HG03135 (cell line): ENCODE measurements around the gene SEC23A.
"Not testable (repeated sequence)": the region's sequence is repeated elsewhere in the genome, so short reads cannot be mapped to it uniquely, and the experiment has no call there.

Experiments
- ATAC-seq: cut with Tn5 transposase; IDR thresholded peaks from one replicate; pipeline ENCODE4 v1.9.1; 2021; ENCODE audit warnings: mild to moderate bottlenecking, moderate library complexity; ENCODE audit not compliant: unreplicated experiment

Gene SEC23A

DNA sequence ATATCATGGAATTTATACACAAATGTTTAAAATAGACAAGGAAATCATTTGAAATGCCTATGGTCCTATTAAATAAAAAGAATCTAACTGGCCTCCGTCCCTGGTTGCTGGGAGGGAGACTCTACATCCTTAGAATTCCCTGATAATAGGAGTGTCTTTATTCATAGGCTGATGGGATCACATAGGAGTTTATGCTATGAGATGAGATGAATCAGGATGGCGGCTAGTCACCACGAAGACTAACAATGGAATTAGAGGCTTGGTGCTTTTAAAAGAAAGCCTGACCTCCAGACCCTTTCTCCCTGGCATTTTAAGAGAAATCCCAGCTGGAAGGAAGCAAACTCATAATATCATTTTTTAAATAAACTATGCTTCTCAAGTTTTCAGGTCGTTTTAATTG, 69.7 kb downstream of the SEC23A start:
- no peak for ATAC-seq

DNA sequence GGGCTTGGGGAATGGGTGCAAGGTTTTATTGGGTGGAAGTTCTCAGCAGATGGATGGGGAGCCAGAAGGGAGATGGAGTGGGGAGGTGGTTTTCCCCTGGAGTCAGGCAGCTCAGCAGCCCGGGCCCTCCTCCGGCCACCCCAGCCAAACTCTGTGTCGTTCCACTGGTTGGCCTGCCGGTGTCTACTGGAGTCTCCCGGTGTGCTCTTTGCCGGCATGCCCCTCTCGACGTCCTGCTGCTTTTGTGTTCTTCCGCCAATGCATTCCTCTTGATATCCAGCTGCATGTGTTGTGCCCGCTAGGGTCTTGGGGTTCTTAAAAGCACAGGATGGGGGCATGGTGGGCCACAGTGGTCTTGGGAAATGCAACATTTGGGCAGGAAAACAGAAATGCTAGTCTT, 72.8 kb downstream of the SEC23A start:
- ATAC-seq: no peak

DNA sequence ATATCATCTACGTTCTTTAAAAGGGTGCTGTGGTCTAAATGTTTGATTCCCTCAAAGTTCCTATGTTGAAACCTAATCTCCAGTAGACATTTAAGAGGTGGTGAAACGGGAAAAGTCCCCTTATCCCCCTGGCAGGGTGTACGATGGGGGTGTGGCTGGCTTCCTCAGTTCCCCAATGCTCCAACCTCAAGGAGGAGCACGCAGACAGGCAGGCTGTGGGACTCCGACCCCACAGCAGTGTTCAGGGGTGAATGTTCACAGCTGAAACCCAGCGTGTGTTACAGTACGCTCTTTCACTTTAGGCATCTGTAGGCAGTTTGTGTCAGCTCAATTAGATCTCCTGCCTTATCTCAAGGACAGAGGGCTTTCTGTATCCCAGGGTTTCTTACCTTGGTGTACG, 73.2 kb downstream of the SEC23A start:
- ATAC-seq: no peak

DNA sequence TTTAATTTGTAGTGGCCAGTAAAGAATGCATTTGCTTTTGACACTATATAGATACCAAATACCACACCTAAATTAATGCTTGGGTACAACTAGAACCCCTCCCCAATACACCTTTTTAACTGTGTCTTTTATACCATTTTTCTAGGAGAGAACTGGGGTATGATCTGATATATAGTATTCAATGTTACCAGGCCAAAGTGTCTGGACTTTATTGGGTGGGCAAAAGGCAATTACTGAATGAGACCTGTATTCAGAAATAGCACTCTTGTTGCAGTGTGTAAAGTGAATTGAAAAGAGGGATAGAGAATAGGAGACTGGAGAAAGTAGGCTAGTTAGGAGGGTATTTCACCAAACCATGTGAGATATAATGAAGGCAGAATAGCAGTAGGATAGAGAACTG, 74.4 kb downstream of the SEC23A start:
- ATAC-seq: no peak

DNA sequence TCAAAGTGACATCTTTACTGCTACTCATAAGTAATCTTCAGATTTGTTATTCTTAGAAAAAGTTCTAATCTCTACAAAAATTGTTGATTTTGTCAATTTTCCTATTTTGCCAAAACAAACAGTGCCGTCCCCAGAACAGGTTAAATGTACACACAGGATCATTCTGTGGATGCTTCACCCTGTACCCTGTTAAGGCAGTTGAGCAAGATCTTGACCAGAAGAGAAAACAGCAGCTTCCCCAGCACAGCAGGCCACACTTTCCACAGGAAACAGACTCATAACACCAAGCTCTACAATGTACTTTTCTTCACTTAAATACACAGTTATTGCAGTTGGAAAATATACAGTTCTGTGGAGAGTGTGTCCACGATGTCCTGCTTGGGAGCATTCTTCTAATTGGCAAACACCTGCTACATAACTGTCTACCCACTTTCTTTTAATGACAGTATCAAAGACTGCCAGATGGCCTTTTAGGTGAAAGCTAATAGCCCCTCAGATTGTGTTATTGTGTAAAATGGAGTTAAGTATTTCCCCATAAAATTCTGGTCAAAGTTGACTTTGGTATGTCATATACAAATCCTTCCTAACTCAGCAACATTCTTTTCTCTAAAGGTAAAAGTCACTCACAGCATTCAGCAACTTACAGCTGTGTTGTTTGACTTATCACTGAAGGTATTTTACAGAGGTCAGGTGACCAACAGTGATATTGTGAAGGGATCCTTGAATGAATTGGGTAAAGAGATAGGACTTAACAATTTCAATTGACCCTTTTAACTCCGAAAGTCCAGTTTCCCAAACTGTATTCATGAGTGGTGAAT, 77.0 kb downstream of the SEC23A start:
- no peak for ATAC-seq

DNA sequence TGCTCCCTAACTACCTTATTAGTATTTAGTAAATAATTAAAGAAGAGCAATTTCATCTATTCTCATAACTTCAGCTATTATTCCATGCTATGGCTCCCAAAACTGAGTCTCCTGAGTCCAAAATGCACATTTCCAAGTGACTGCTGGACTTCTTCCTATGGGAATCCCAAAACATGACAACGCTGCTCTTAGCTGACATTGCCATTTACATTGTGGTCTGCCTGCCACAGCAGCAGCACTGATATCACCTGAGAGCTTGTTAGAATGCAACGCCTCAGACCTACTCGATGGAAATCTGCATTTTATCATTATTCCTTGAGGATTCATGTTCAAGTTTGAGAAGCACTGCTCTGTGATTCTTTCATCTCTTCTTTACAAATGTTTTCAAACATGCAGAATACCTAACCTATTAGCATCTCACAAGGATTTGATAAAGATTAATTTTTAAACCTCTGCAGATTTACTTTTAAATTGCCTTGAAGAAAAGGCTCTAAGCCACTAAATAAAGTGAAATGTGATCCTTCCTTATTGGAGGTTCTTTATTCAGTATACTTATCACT, 77.7 kb downstream of the SEC23A start:
- ATAC-seq: no peak

DNA sequence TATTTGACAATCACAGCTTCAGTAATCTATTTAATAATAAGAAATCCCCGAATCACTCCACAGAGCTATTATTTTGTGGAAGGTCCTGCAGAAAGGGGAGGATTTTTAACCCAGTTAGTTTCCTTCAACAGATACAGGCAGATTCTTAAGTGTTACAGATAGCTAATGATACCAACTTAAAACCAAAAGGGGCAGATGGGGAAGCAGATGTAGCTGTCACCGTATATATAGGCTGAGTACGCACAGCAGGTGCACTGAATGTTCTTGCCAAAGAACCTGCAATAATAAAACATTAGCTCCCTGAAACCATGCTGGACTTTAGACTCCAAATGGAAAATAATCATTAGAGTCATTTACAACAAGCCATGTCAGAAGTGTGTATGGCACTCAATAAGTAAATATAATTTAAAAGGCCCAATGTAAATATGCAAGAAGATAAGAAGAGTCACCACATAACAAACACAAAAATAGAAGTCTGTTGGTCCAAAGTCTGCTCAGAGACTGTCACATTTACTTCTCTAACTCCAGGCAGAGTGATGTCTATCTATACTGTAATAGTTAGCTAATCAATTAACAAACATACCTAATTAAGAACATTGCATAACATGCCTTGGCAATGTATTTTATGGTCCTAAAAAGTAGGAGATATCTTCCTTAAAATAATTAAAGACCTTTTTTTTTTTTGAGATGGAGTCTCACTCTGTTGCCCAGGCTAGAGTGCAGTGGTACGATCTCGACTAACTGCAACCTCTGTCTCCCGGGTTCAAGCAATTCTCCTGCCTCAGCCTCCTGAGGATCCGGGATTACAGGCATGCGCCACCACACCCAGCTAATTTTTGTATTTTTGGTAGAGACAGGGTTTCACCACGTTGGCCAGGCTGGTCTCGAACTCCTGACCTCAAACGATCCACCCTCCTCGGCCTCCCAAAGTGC, 78.8 kb downstream of the SEC23A start:
- ATAC-seq: no peak

DNA sequence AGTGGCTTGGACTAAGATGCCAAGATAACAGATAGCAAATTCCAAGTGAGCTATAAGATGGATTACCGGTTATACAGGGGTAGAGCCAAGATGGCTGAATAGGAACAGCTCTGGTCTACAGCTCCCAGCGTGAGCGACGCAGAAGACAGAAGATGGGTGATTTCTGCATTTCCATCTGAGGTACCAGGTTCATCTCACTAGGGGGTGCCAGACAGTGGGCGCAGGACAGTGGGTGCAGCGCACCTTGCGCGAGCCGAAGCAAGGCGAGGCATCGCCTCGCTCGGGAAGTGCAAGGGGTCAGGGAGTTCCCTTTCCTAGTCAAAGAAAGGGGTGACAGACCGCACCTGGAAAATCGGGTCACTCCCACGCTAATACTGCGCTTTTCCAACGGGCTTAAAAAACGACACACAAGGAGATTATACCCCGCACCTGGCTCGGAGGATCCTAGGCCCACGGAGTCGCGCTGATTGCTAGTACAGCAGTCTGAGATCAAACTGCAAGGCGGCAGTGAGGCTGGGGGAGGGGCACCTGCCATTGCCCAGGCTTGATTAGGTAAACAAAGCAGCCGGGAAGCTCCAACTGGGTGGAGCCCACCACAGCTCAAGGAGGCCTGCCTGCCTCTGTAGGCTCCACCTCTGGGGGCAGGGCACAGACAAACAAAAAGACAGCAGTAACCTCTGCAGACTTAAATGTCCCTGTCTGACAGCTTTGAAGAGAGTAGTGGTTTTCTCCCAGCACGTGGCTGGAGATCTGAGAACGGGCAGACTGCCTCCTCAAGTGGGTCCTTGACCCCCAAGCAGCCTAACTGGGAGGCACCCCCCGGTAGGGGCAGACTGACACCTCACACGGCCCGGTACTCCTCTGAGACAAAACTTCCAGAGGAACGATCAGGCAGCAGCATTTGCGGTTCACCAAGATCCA, 85.7 kb downstream of the SEC23A start:
- not testable (repeated sequence) for ATAC-seq

DNA sequence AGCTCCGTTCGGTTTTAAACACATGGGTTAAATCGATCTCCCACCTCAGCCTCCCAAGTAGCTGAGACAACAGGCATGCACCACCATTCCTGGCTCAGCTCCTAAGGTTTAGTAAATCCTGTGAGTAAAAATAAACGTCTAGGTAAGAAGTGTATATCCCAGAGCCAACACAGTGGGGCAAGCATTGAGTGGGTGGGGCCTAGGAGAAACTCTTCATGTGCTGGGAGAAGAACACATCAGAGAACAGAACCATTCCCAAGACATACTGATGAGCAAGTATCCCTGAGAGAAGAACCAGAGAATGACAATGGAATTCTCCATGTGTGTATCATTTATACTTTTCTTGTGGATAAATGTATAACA, 86.3 kb downstream of the SEC23A start:
- no peak for ATAC-seq

DNA sequence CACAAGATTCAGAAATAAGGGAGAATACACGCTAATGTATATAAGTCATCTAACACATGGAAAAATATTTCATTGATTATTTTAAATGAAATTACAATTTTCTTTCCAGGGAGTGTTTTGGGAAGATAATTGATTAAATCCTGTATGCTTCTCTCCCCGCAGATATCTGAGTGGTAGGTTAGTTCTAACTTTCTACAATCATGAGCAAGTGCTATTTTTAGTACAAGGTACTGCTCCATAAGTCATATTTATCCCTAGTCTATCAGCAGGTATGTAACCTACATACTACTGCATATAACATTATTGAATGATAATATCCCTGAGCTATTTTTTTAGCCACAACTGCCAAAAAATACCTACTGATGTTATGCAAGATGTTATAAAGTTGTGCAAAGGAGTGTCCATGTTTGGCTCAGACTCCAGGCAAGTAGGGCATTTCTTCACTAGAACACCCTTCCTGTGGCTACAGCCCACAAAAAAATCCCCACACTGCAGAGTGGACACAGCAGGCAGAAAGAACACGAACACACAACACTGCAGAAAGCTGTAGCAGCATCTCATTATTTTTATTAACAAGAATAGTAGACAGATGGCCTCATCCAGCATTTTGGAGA, 87.0 kb downstream of the SEC23A start:
- no peak for ATAC-seq

DNA sequence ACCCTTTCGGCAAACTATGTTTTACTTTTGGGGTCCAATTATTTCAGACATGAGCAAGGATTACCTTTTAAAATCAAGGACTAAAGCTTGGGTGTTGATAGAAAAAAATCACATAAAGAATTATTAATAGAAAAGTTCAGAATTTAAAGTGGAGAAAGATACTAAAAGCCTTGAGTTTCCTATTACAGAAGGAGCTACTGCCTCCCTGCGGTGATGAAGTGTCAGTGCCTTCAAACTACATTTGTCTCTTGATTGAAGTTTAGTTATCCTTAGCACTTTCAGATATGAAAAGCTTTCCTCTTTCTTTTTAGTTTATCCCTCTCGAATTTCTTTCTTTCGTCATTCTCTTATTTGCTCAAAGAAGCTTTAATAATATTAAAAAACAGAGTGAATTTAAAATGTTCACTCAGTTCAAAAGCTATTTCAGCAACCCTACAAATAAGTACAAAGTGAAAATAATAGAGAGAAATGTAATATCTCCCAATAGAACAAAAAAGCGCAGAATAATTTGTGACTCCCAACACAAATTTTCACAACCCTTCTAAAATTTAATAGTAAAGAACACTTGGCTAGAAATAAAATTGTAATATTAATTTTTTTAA, 87.6 kb downstream of the SEC23A start:
- ATAC-seq: peak; percentile 92

DNA sequence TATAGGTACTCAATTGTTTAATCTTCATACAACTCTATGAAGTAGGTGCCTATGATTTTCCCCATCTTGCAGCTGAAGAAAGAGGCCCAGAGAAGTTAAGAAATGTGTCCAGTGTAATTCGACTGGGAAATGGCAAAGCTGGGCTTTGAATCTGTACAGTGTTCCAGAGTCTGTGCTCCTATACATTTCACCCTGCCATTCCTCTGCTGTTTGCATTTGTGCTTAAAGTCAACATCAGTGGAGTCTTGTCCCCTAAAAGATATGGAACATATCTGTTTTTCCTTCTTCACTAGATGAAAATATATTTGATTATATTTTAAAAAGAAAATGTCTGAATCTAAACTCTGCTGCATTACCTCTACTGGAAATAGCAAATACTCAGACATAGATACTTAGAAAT, 88.6 kb downstream of the SEC23A start:
- ATAC-seq: no peak

DNA sequence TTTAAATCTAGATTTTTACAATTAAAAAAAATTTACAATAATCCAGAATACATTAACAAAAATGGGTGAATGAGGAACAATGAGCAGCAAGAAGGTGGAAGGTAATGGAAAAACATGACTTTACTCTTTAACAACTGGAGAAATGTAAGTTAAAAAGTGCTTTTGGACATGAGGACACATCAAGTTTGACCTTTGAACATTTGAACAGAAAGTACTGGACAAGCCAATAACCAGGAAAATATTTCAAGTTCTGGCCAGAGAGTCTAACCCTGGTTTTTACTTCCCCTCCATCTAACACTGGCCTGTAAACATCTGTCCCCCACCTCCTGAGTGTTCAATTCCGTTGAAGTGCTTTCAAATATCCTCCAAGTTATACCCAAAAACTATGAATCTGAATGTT, 94.1 kb downstream of the SEC23A start:
- ATAC-seq: not testable (repeated sequence)

DNA sequence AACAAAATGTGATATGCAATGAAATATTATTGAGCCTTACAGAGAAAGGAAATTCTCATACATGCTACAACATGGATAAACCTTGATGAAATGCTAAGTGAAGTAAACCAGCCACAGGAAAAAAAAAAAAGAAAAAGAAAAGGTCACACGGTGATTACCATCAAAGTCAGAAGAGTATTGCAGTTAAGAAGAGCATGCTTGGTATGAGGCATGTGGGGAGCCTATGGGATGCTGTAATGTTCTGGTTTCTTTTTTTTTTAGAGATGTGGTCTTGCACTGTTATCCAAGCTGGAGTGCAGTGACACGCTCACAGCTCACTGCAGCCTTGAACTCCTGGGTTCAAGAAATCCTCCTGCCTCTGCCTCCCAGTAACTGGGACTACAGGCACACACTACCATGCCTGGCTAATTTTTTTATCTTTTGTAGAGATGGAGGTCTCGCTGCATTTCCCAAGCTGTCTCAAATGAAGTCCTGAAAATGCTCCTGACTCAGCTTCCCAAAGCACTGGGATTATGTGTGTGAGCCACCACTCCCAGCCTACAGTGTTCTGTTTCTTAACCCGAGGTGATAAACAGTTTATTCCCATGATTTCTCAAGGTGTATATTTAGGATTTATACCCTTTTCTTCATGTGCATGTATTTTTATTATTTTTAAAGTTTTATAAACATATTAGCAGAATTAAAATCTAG, 96.2 kb downstream of the SEC23A start:
- no peak for ATAC-seq

DNA sequence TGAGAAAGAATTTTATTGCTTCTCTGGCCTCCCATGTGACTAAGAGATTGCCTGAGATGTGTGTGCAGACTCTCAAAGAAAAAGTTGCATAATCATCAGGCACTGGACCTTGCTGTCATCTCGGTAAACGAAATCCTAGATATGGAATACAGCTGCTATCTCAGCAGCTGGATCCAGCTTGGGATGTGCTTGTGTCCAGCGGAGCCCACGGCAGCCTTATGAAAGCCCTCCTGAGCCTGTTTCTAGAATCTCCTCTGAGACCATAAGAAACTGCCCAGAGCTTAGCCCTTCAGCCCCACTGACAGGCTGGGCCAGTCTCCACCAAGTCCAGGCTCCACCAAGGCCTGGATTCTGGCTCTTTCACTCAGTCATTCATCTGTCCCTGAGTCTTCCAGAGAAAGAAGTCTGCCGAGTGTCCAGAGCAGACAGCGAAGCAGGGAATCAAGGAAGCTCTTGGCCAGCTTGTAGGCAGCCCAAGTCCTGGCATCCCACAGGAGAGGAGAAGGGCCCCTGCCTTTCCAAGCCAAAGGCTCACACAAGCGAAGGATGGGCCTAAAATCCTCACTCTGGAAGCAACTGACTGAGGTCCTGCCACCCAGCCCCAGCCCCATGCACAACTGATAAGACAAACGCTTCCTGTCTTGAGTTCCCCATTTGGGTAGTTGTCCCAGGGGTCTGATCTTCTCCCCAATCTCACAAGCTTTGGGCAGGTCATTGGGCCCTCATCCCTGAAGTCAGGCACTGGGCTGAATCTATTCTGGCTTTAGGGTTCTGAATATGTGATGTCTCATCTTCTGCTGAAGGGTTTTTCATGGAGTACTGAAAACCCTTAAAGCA, 97.8 kb downstream of the SEC23A start:
- no peak for ATAC-seq

DNA sequence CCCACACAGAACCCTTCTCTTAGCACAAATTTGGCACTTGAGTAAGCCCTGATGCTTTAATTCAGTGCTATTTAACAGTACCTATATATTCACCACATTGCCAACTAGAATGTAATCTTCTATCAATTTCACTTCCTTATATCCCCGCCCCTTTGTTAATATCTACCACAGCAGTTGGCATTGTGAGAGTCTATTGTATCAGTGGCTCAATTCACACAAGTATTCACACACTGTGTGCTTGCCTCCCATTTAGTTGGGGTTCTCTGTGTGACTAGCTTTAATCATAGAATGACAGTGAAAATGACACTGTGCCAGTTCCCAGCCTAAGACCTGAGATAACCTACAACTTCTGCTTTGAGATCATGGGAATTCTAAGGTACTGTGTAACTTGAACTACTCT, 103.1 kb downstream of the SEC23A start:
- no peak for ATAC-seq

DNA sequence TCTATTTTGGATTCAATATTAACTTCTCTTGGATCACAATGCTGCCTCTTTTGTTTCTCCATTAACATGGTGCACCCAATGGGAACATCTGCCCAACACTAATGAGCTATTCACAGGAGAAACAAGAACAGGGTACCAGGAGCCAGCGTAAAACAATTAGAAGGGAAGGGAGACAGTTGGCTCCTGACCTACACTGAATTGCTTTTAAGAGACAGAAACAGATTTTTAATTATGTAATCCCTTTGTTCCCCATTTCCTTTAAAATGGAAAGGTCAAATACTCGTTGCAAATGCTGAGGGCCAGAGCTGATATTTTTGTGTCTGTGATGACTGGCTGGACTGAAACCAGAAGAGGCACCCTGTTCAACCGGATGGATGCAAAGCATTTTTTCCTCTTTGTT, 108.3 kb downstream of the SEC23A start:
- ATAC-seq: no peak

DNA sequence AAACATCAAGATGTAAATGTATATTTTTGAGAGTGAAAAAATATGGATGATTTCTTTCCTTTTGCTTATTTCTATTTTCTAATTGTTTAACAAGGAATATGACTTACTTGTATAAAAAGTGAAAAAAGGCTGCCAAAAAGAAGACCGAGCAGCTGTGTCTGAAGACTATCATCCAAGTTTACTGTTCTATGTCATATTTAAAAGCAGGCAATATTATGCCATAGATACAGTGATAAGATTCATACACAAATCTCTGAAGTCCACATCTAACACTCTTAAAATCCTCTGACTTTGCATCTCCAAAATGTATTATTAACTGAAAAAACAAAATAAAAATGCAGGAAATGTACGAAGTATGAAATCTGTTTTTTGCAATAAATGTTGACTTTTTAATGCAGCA, 109.1 kb downstream of the SEC23A start:
- no peak for ATAC-seq
